HepG2 (cell line): ENCODE data around the gene GLIS1. TPM values are rescaled to one million over a fixed set of nuclear protein-coding genes. Genes with fewer than 3 reads are reported as not detected.

Experiments used
- ATAC-seq: fragments of 200-7000 bp; cut with Tn5 transposase; 3 replicates; pipeline ENCODE4 v1.9.1; 2020; ENCODE audit warnings: mild to moderate bottlenecking, moderate library complexity
- BruUV-seq: library from RNA; stranded (reverse); fragments of 400-500 nt; replicated peaks from 2 replicates; lab custom pipeline; 2021; lab: Mats Ljungman, UMichigan
- CTCF ChIA-PET: fragments of 300-600 bp; formaldehyde crosslinking; extraction: SDS; loops from one replicate; lab custom pipeline; 2021; ENCODE audit warnings: low total read pairs, inconsistent platforms, low intra/inter-chr PET ratio; lab: Yijun Ruan, JAX
- POLR2A ChIA-PET: fragments of 350-600 bp; sonication (Branson Sonifier 250); formaldehyde crosslinking; loops from one replicate; lab custom pipeline; 2020; ENCODE audit warnings: antibody characterized with exemption, inconsistent platforms; lab: Yijun Ruan, JAX
- DNase-seq: peaks from one replicate; pipeline ENCODE4 v3.0.0-alpha.2; 2015; ENCODE audit warnings: low spot score
- FAIRE-seq: peaks from 3 replicates; lab custom pipeline; 2011; peaks lifted over from hg19 to GRCh38; lab: Jason Lieb, UNC
- H2AFZ ChIP-seq: one replicate; pipeline ENCODE4 v1.6.1; 2011; ENCODE audit warnings: low read length, inconsistent platforms
- H3K27ac ChIP-seq: fragments of 300-600 bp; 3 replicates; pipeline ENCODE4 v1.8.0; 2011; ENCODE audit warnings: mixed run types, mild to moderate bottlenecking, mixed read lengths, low read length, inconsistent platforms; ENCODE audit not compliant: insufficient read depth; ENCODE audit errors: extremely low read length
- H3K27me3 ChIP-seq, 2 experiments: fragments of 200-600 bp in 1 of 2; 2 replicates in 1 of 2; 3 replicates in 1 of 2; pipeline versions ENCODE4 v1.6.0 to v1.8.0; 2011; ENCODE audit warnings: low read length in 2 of 2, mild to moderate bottlenecking in 2 of 2, moderate library complexity in 2 of 2, inconsistent platforms in 1 of 2; ENCODE audit not compliant: insufficient read depth in 2 of 2, control insufficient read depth in 1 of 2
- H3K36me3 ChIP-seq, 2 experiments: fragments of 200-600 bp in 1 of 2; replicated peaks in 1 of 2; 2 replicates in 1 of 2; 3 replicates in 1 of 2; pipeline versions ENCODE4 v1.5.1 to v1.8.0; 2011; ENCODE audit warnings: low read length in 2 of 2, inconsistent platforms in 1 of 2; ENCODE audit not compliant: insufficient read depth in 2 of 2, control insufficient read depth in 1 of 2
- H3K4me1 ChIP-seq: 2 replicates; pipeline ENCODE4 v1.5.1; 2012; ENCODE audit warnings: low read length, inconsistent platforms; ENCODE audit not compliant: insufficient read depth
- H3K4me2 ChIP-seq: 2 replicates; pipeline ENCODE4 v1.6.0; 2011; ENCODE audit warnings: low read depth, low read length, inconsistent platforms
- H3K4me3 ChIP-seq, 3 experiments: fragments of 200-600 bp in 1 of 3; sonication (generic), shearing (Covaris generic) in 1 of 3; replicated peaks in 1 of 3; 2 replicates each; pipeline ENCODE4 v1.5.1; 2011 to 2016; ENCODE audit warnings: low read length in 3 of 3, inconsistent platforms in 2 of 3, low read depth in 2 of 3, mild to moderate bottlenecking in 2 of 3, control low read depth in 1 of 3, mixed read lengths in 1 of 3; ENCODE audit not compliant: insufficient read depth in 1 of 3
- H3K79me2 ChIP-seq: one replicate; pipeline ENCODE4 v1.6.1; 2011; ENCODE audit warnings: low read length, inconsistent platforms; ENCODE audit not compliant: insufficient read depth
- H3K9ac ChIP-seq: 2 replicates; pipeline ENCODE4 v1.6.0; 2011; ENCODE audit warnings: mild to moderate bottlenecking, low read depth, low read length, inconsistent platforms; ENCODE audit not compliant: insufficient read depth
- H3K9me3 ChIP-seq: 2 replicates; pipeline ENCODE4 v1.5.1; 2012; ENCODE audit warnings: mild to moderate bottlenecking, low read length
- H4K20me1 ChIP-seq: 2 replicates; pipeline ENCODE4 v1.6.0; 2011; ENCODE audit warnings: inconsistent platforms, mild to moderate bottlenecking, low read length, moderate library complexity; ENCODE audit not compliant: insufficient read depth
- DDIT3 ChIP-seq: sonication (generic); formaldehyde crosslinking; IDR thresholded peaks from 2 replicates; pipeline ENCODE4 v1.4.0; 2020; ENCODE audit warnings: mild to moderate bottlenecking, missing genetic modification reagents
- GABPA ChIP-seq, 2 experiments: IDR thresholded peaks; 2 replicates each; pipeline ENCODE4 v1.6.1; 2011 to 2016; ENCODE audit warnings: low read depth in 2 of 2, low read length in 1 of 2, missing biosample characterization in 1 of 2, missing genetic modification characterization in 1 of 2
- SNAPC4 ChIP-seq: sonication (generic); formaldehyde crosslinking; IDR thresholded peaks from 2 replicates; pipeline ENCODE4 v1.4.0; 2020; ENCODE audit warnings: mild to moderate bottlenecking, missing genetic modification reagents
- ZFP41 ChIP-seq: sonication (generic); formaldehyde crosslinking; IDR thresholded peaks from 2 replicates; pipeline ENCODE4 v1.4.0; 2020; ENCODE audit warnings: mild to moderate bottlenecking, missing genetic modification reagents, borderline replicate concordance
- ZNF598 ChIP-seq: sonication (generic); formaldehyde crosslinking; IDR thresholded peaks from 2 replicates; pipeline ENCODE4 v1.5.1; 2020; ENCODE audit warnings: mild to moderate bottlenecking, missing genetic modification reagents, borderline replicate concordance
- ZNF850 ChIP-seq: sonication (generic); formaldehyde crosslinking; conservative IDR thresholded peaks from 2 replicates; pipeline ENCODE4 v1.9.0; 2021; ENCODE audit warnings: mild to moderate bottlenecking, missing genetic modification reagents
- WGBS: methylation state at CpG from one replicate; pipeline ENCODE4 v1.1.6; 2017; ENCODE audit warnings: low lambda C conversion rate; 5-methylcytosine and 5-hydroxymethylcytosine counted together
- in situ Hi-C: cut with HindIII; loops from 2 replicates; pipeline ENCODE4 v1.10.0; 2017; ENCODE audit warnings: low pct_unique_long_range_greater_than_20kb; ENCODE audit not compliant: extremely low pct_ligation_motif_present
- intact Hi-C: fragments of 100-400 bp; cut with micrococcal nuclease; formaldehyde crosslinking; loops from one replicate; pipeline ENCODE4 v1.10.0; 2022; ENCODE audit not compliant: unreplicated experiment
- polyA plus RNA-seq, 8 experiments: library from polyadenylated mRNA; depleted of rRNA in 3 of 8; stranded (reverse) in 7 of 8; unstranded in 1 of 8; fragments of >200 nt; fragmentation: Illumina TruSeq in 4 of 8; extraction: Trizol in 4 of 8; gene quantifications; 2 replicates each; pipeline versions ENCODE4 v1.2.1 to v1.2.3, GENCODE V29; 2011 to 2016; ENCODE audit warnings: low read depth in 4 of 8, missing spikeins in 1 of 8, mixed read lengths in 1 of 8; ENCODE audit not compliant: insufficient read depth in 1 of 8
- total RNA-seq, 5 experiments: library from RNA; depleted of rRNA; stranded (reverse); fragments of >200 nt; fragmentation: Illumina TruSeq; extraction: Trizol; gene quantifications; 2 replicates each; pipeline ENCODE4 v1.2.3, GENCODE V29; 2016; ENCODE audit warnings: low read depth in 1 of 5

GLIS1 gene
- total and polyA plus RNA-seq, 2 of the 13 experiments (the other 11 are each of a cell fraction or from before 2014, with no cell fraction given), result 0.03 TPM; not detected in 1

GRCh38 chr1:53519421-53519820, 219.5 kb downstream of the GLIS1 start:
- ChIA-PET CTCF (no interaction called here), POLR2A (no interaction called here)

More at GRCh38 chr1:53519421-53519820, 219.5 kb downstream of the GLIS1 start:
- no peaks in the 10 kb centered on the region for H4K20me1 ChIP-seq
- no TSS peak for BruUV-seq
- no peak overlapping the region for H3K4me2 ChIP-seq
- H3K4me1 ChIP-seq, result no peaks in the 10 kb centered on the region
- DNase-seq (no peak), FAIRE-seq (no peak), ATAC-seq (peak; percentile 27; the same call in 2 of the 3 replicates)
- no peaks in the 10 kb centered on the region for H3K79me2 ChIP-seq
- no peak overlapping the region for H2AFZ ChIP-seq
- no peak overlapping the region for H3K27ac ChIP-seq
- no peaks in the 10 kb centered on the region for H3K9me3 ChIP-seq
- WGBS, result 5% methylated on average over 5 of the region's 8 CpGs
- H3K36me3 ChIP-seq, result no peaks in the 10 kb centered on the region
- H3K9ac ChIP-seq, result no peak overlapping the region
- in situ Hi-C loops, result no loop called here
- H3K27me3 ChIP-seq, result peaks cover 6 to 24% of the 10 kb centered on the region in 2 experiments; a peak in 4 of 5 replicates
- H3K4me3 ChIP-seq, result no peak overlapping the region
- intact Hi-C loops, result no loop called here
- no peak for TF ChIP-seq ZFP41
- no peak for TF ChIP-seq GABPA (IDR thresholded peaks at IDR 0.05; ENCODE audit: low read depth, low read length)
- TF ChIP-seq GABPA (CRISPR knock-in tag; IDR thresholded peaks at IDR 0.05; ENCODE audit: low read depth), result no peak
- TF ChIP-seq ZNF850 (CRISPR knock-in tag), result no peak
- TF ChIP-seq SNAPC4, result no peak
- TF ChIP-seq ZNF598, result no peak
- TF ChIP-seq DDIT3 (CRISPR knock-in tag), result no peak
